Esophagus muscularis mucosa (tissue), 4 donors: ENCODE measurements around the gene STK16. TPM values are rescaled to one million over a fixed set of nuclear protein-coding genes. Genes with fewer than 3 reads are reported as not detected.
A peak's percentile ranks its signal among the peaks of the same experiment; 100 is the strongest.
"Not testable (repeated sequence)": the region's sequence is repeated elsewhere in the genome, so short reads cannot be mapped to it uniquely, and the experiment has no call there.

Experiments used
- DNase-seq: peaks from one replicate; pipeline ENCODE4 v3.0.0-alpha.2; 2017; ENCODE audit errors: extremely low spot score
- H3K27ac ChIP-seq, 4 donors: fragments of 200-600 bp; sonication (generic); replicated peaks in 1 of 4; 1 replicate in 3 of 4; 2 replicates in 1 of 4; pipeline ENCODE4 v1.5.1; 2016 to 2019; ENCODE audit warnings: mild to moderate bottlenecking in 1 of 4
- H3K27me3 ChIP-seq, 4 donors: fragments of 200-600 bp; sonication (generic); one replicate each; pipeline versions ENCODE4 v1.5.1 to v1.6.0; 2016 to 2019
- H3K36me3 ChIP-seq, 4 donors: fragments of 200-600 bp; sonication (generic); one replicate each; pipeline ENCODE4 v1.5.1; 2016 to 2019
- H3K4me1 ChIP-seq, 4 donors: fragments of 200-600 bp; sonication (generic); one replicate each; pipeline ENCODE4 v1.5.1; 2016 to 2019
- H3K4me3 ChIP-seq, 4 donors: fragments of 200-600 bp; sonication (generic); 1 replicate in 2 of 4; 2 replicates in 2 of 4; pipeline ENCODE4 v1.5.1; 2016 to 2019; ENCODE audit warnings: mild to moderate bottlenecking in 4 of 4, moderate library complexity in 1 of 4
- H3K9me3 ChIP-seq, 4 donors: fragments of 200-600 bp; sonication (generic); 1 replicate in 3 of 4; 2 replicates in 1 of 4; pipeline ENCODE4 v1.5.1; 2016 to 2019
- CTCF ChIP-seq, 3 experiments: fragments of 200-600 bp in 2 of 3; fragments of 450-650 bp in 1 of 3; sonication (generic) in 2 of 3; IDR thresholded peaks; one replicate each; pipeline ENCODE4 v1.5.1; 2017 to 2019; ENCODE audit warnings: antibody characterized with exemption in 3 of 3, mild to moderate bottlenecking in 2 of 3, moderate library complexity in 1 of 3
- EP300 ChIP-seq: sonication (generic); formaldehyde crosslinking; IDR thresholded peaks from one replicate; pipeline ENCODE4 v1.6.1; 2017; ENCODE audit warnings: antibody characterized with exemption
- POLR2A ChIP-seq: fragments of 450-650 bp; IDR thresholded peaks from one replicate; pipeline ENCODE4 v1.6.1; 2017; ENCODE audit warnings: antibody characterized with exemption, moderate library complexity, mild to moderate bottlenecking, low read depth
- POLR2AphosphoS5 ChIP-seq, 2 donors: sonication (generic); formaldehyde crosslinking; IDR thresholded peaks; one replicate each; pipeline ENCODE4 v1.6.1; 2017; ENCODE audit warnings: antibody characterized with exemption in 2 of 2
- WGBS: methylation state at CpG from one replicate; pipeline ENCODE4 v1.1.5; 2018; 5-methylcytosine and 5-hydroxymethylcytosine counted together
- intact Hi-C: fragments of 100-400 bp; cut with DNase I; formaldehyde crosslinking; loops from one replicate; pipeline ENCODE4 v1.15.1; 2023
- total RNA-seq, 4 donors: library from RNA; depleted of rRNA; stranded (reverse); fragments of >200 nt; gene quantifications; one replicate each; pipeline versions ENCODE4 v1.1.0 to v1.2.1, GENCODE V29; 2016

STK16 gene
- total RNA-seq, 4 donors from 2014 or later = 12.8 to 21.6 (median 16.7) TPM

- Histone ChIP-seq H3K4me1 (peaks cover 5 to 57% (median 45%) of the 10 kb centered on the region in 4 donors), H3K27ac (peak overlapping the region; percentile 38 to 59 (median 48)), H3K4me3 (no peak overlapping the region), H3K9me3 (no peaks in the 10 kb centered on the region), H3K27me3 (no peaks in the 10 kb centered on the region), H3K36me3 (peaks cover 23 to 53% (median 50%) of the 10 kb centered on the region in 4 donors)
- TF ChIP-seq CTCF (IDR thresholded peaks at IDR 0.05) (no peak), EP300 (no peak), POLR2A (no peak), POLR2AphosphoS5 (IDR thresholded peaks at IDR 0.05) (no peak)
- DNase-seq = no peak
- intact Hi-C loops = no loop called here
- 75% methylated on average over 12 of the region's 12 CpGs for WGBS
Observed at GRCh38 chr2:219286436-219287115, 41.3 kb downstream of the STK16 start.

- Histone ChIP-seq H3K4me1 (peaks cover 5 to 52% (median 41%) of the 10 kb centered on the region in 4 donors), H3K27ac (peak overlapping the region in 3 of 4 donors; percentile 19 to 59 (median 43)), H3K36me3 (peaks cover 23 to 48% (median 45%) of the 10 kb centered on the region in 4 donors)
- H3K27me3 ChIP-seq, H3K9me3 ChIP-seq, H3K4me3 ChIP-seq, intact Hi-C loops, DNase-seq: not testable (repeated sequence)
- WGBS = 84% methylated on average over 6 of the region's 6 CpGs
Observed at GRCh38 chr2:219287116-219287440, 41.8 kb downstream of the STK16 start.

- DNase-seq = no peak
- intact Hi-C loops = no loop called here
- no peak overlapping the region for H3K4me3 ChIP-seq
- H3K27me3 ChIP-seq = no peaks in the 10 kb centered on the region
- H3K27ac ChIP-seq = peak overlapping the region in 1 of 4 donors; percentile 20
- peaks cover 5 to 49% (median 41%) of the 10 kb centered on the region in 4 donors for H3K4me1 ChIP-seq
- no peaks in the 10 kb centered on the region for H3K9me3 ChIP-seq
- H3K36me3 ChIP-seq = peaks cover 22 to 41% (median 39%) of the 10 kb centered on the region in 4 donors
- TF ChIP-seq POLR2AphosphoS5 (IDR thresholded peaks at IDR 0.05) = no peak
- TF ChIP-seq EP300 = no peak
- no peak for TF ChIP-seq CTCF (IDR thresholded peaks at IDR 0.05)
- TF ChIP-seq POLR2A = no peak
- 84% methylated on average over 9 of the region's 10 CpGs for WGBS
Observed at GRCh38 chr2:219287580-219288265, 42.4 kb downstream of the STK16 start.

- peaks cover 5 to 50% (median 41%) of the 10 kb centered on the region in 4 donors for H3K4me1 ChIP-seq
- no peak overlapping the region for H3K4me3 ChIP-seq
- intact Hi-C loops = no loop called here
- H3K9me3 ChIP-seq = no peaks in the 10 kb centered on the region
- 57% methylated on average over 5 of the region's 6 CpGs for WGBS
- peak overlapping the region; percentile 56 to 73 (median 68) for H3K27ac ChIP-seq
- TF ChIP-seq POLR2AphosphoS5 (IDR thresholded peaks at IDR 0.05) = no peak
- no peak for TF ChIP-seq POLR2A
- TF ChIP-seq EP300 = no peak
- no peak for TF ChIP-seq CTCF (IDR thresholded peaks at IDR 0.05)
- peaks cover 9 to 27% (median 24%) of the 10 kb centered on the region in 4 donors for H3K36me3 ChIP-seq
- DNase-seq = no peak
- H3K27me3 ChIP-seq = no peaks in the 10 kb centered on the region
Observed at GRCh38 chr2:219289195-219289536, 43.9 kb downstream of the STK16 start.

- no peak for DNase-seq
- Histone ChIP-seq H3K4me1 (peaks cover 5 to 50% (median 44%) of the 10 kb centered on the region in 4 donors), H3K4me3 (no peak overlapping the region), H3K27me3 (no peaks in the 10 kb centered on the region), H3K27ac (peak overlapping the region; percentile 56 to 73 (median 68)), H3K36me3 (peaks cover 3 to 21% (median 19%) of the 10 kb centered on the region in 4 donors), H3K9me3 (no peaks in the 10 kb centered on the region)
- TF ChIP-seq EP300 (no peak), CTCF (IDR thresholded peaks at IDR 0.05) (no peak), POLR2AphosphoS5 (IDR thresholded peaks at IDR 0.05) (peak; percentile 66 to 70), POLR2A (no peak)
- 25% methylated on average over 13 of the region's 16 CpGs for WGBS
- intact Hi-C loops = loop anchor here (10.0 kb wide), 1 partner anchor 45 kb away; the partner anchor contains the start of genes GLB1L and STK16
Observed at GRCh38 chr2:219289537-219290361, 44.5 kb downstream of the STK16 start.
